OCI-M2 (cell line): Measurements from ENCODE around the gene MED13L.

Source experiments
- DNase-seq: peaks from one replicate; lab custom pipeline; 2025; ENCODE audit not compliant: unreplicated experiment; lab: John Stamatoyannopoulos, UW

Gene MED13L

DNA sequence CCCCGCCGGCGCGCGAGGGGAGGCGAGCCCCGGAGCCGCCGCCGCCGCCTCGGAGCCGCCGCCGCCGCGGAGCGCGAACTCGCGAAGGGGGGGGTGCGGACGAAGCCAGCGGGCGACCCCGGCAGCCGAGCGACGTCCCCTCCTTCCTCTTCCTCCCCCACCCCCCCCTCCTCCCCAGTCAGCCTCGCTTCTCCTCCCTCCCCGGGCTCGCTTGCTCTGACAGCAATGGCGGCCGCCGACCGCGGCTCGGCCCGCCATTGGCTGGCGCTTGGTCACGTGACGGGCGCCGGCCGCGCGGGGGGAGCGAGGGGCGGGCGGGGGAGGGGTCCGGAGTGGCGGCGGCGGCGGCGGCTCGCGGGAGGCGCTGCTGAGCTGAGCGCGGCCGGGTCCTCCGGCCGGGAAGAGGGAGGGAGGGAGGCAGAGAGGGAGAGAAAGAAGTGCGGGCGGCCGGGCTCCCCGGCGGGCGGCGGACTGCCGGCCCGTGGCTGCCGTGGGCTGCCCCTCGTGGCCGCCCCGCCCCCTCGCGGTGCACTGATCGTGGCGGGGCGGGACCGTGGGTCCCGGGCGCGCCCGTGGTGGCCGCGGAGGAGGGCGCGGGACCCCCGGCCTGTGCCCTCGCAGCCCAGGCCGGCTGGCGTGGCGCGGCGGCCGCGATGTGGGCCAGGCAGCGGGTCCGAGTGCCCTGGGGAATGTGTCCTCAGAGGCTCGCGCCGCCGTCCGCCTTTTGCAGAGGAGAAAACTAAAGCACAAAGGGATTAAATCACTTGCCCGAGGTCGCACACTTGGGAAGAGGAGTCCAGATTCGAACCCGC lies at the start of gene MED13L:
MED13L (minus strand) TSS at position 227 of the 812 bp plus-strand sequence. CDS start 562 bp downstream, outside the sequence.
- DNase-seq, result no peak

GRCh38 chr12:116325336-116325664 lies 47.8 kb upstream of the MED13L start:
- DNase-seq, result no peak

- no peak for DNase-seq
Measured at GRCh38 chr12:116324654-116325335, 47.3 kb upstream of the MED13L start.

GRCh38 chr12:116323406-116324386 lies 46.2 kb upstream of the MED13L start:
- no peak for DNase-seq

DNA sequence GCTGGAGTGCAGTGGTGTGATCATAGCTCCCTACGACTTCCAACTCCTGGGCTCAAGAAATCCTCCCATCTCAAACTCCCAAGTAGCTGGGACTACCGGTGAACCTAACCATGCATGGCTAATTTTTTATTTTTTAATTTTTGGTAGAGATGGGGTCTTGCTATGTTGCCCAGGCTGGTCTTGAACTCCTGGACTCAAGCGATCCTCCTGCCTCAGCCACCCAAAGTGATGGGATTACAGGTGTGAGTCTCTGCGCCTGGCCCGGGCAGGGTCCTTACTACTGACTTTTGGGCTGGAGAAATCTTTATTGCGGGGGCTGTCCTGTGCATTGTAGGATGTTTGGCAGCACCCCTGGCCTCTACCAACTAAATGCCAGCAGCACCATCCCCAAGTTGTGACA lies 44.4 kb upstream of the MED13L start:
- no peak for DNase-seq

DNA sequence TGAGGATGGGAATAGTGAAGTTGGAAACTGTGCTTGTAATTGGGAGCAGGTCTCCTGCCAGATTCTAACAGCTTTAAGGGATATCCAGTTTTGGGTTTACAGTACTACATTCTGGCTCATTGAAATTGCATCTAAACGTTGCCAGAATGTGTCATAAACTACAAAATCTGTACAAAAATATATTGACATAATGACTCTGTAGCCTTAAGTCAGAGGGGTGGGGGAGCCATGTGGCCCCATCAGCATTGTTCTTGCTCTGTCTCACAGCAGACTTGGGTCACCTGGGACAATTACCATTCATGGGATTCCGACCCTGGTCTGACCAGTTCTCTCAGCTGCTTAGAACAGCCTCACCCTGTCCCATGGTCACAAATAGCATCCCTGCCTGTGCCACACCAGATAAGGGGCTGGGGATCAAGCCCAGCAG lies 43.3 kb upstream of the MED13L start:
- DNase-seq, result no peak

- no peak for DNase-seq
Measured at GRCh38 chr12:116319898-116320621, 42.6 kb upstream of the MED13L start.

DNA sequence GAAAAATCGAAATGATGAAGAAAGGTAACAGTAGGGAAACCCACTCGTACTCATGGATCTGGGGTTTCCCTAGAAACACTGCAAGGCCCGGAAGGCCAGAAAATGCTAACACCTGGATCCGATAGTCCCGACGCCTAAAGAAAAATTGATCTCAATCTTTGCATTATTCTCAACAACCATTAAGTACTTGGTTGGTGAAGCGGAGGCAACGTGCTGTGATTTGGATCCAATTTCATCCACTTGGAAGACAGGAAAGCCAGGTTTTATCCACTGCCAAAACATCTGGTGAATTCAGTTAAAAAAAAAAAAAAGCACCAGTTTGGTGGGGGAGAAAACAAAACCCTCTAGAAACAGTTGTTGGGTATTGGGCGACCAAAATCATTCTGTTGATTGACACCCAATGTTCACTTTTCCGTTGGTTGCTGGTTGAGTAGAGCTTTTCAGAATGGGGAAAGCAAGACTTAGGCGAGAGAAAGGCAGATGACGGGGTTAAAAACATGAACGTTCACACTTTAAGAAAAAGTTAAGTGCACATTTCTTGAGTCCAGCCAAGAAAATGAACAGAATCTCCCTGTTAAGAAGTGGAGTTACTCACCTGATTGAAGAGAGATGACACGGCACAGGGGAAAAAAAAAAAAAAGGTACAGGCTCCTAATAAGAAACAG lies 41.9 kb upstream of the MED13L start:
- no peak for DNase-seq

- DNase-seq, result no peak
Measured at GRCh38 chr12:116318576-116319232, 41.2 kb upstream of the MED13L start.

- no peak for DNase-seq
Measured at GRCh38 chr12:116317986-116318575, 40.6 kb upstream of the MED13L start.

- no peak for DNase-seq
Measured at GRCh38 chr12:116317139-116317538, 39.6 kb upstream of the MED13L start.

DNA sequence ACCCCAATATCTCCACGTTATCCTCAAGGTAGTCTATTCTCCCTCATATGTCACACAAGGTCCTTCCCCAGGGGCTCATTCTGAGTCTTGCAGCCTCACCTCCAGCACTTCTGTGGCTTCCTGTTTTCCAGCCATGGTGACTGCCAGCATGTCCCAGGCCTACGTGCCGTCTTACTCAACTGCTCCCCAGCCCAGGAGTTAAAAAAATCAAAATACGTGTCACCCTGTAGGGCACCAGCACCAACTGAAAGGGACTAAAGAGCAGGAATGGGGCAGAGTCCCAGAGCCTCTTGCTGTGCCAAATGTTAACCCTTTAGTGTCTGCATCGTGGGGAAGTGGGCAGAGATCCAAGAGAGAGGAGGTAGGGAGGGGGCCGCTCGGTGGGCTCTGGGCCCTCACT lies 37.0 kb upstream of the MED13L start:
- DNase-seq, result no peak

- DNase-seq, result no peak
Measured at GRCh38 chr12:116313194-116313927, 35.9 kb upstream of the MED13L start.

- DNase-seq, result no peak
Measured at GRCh38 chr12:116310082-116310481, 32.6 kb upstream of the MED13L start.

- DNase-seq, result no peak
Measured at GRCh38 chr12:116309343-116309742, 31.9 kb upstream of the MED13L start.

DNA sequence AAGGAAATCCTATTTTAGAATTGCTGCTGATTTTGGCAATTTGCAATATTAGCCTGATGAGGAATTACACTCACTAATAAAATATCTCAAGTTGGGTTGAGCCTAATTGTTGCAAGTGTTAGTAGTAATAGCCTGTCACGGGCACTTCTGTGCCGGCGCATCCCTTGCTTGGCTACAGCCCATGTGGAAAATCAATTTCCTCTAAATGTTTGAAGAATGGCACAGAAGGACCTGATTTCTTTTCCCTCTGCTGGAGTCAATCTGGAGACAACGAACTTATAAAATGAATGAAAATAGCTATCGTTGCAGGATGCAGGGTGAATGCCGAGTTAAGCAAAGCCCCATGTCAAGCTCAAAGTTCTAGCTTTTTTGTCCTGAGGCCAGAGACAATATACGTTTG lies 31.2 kb upstream of the MED13L start:
- DNase-seq, result no peak

GRCh38 chr12:116306968-116307367 lies 29.5 kb upstream of the MED13L start:
- DNase-seq, result no peak

DNA sequence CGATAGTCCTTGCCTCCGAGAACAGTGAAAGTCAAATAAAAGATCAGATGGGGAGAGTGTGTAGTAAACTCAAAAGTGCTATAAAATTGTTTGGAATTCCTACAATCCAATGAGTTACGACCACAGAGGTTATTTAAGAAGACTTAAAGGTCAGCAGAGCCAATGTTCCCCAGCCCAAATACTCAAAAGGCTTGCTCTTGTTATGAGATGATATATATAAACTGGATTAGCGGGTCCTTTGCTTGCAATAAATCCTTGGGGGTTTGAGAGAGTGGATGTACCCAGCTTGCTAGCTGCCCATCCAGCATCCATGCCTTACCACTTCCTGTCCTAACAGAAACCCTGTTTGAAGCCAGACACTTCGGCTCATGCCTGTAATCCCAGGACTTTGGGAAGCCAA lies 29.0 kb upstream of the MED13L start:
- DNase-seq, result no peak

DNA sequence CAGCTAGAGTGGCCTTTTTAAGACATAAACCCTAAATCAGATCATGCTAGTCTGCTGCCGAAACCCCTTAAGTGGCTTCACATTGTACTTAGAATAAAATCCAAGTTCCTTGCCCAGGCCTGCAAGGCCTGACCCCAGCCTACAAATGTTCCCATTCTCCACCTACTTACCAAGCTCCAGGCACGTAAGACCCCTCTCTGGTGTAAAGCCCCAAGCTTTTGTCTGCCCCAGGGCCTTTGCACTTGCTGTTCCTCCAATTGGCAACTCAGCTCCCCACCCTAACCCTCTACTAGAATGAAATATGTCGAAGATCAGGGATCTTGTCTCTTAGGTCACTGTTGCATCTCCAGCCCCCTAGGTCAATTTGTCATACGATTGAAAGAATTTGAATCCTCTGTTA lies 27.1 kb upstream of the MED13L start:
- no peak for DNase-seq
